ENCODE data around the gene ARID1A. TPM values are rescaled to one million over a fixed set of nuclear protein-coding genes. Genes with fewer than 3 reads are reported as not detected.

The ARID1A gene
- polyA plus RNA-seq, 1 donor (not counting 4 experiments of a cell fraction or from before 2014, with no cell fraction given), result 10.2 TPM

- peak overlapping the region; percentile 67 to 77 (median 72) for H3K4me3 ChIP-seq (ENCODE audit: control insufficient read depth in 2 of 3, extremely low read depth in 1 of 3, insufficient read depth in 2 of 3, low read depth in 1 of 3, low read length in 3 of 3)
- no peak for DNase-seq (ENCODE audit: low read depth, low spot score)
- FAIRE-seq, result no peak
- H2AFZ ChIP-seq (ENCODE audit: control insufficient read depth, low read length), result no peak overlapping the region
- H3K9me3 ChIP-seq (ENCODE audit: control insufficient read depth, low read depth, low read length), result no peaks in the 10 kb centered on the region
- dilution Hi-C loops (cut with MboI; ENCODE audit: extremely low pct_ligation_motif_present, low sequenced_read_pairs), result no loop called here
- peak overlapping the region; percentile 66 for H3K27ac ChIP-seq (ENCODE audit: control insufficient read depth, insufficient read depth, low read length)
- H3K27me3 ChIP-seq (ENCODE audit: control insufficient read depth, extremely low read depth, insufficient read depth, low read length), result no peaks in the 10 kb centered on the region
- H3K9ac ChIP-seq (ENCODE audit: control insufficient read depth, extremely low read depth, insufficient read depth, low read length), result peak overlapping the region; percentile 82
- H3K9me1 ChIP-seq (ENCODE audit: control insufficient read depth, extremely low read depth, insufficient read depth, low read length), result no peaks in the 10 kb centered on the region
- H3K79me2 ChIP-seq (ENCODE audit: control insufficient read depth, insufficient read depth, low read length), result peaks cover 59% of the 10 kb centered on the region
- H4K20me1 ChIP-seq (ENCODE audit: control insufficient read depth, extremely low read depth, insufficient read depth, low read length), result peaks cover 9% of the 10 kb centered on the region
- TF ChIP-seq, protein P1, sequence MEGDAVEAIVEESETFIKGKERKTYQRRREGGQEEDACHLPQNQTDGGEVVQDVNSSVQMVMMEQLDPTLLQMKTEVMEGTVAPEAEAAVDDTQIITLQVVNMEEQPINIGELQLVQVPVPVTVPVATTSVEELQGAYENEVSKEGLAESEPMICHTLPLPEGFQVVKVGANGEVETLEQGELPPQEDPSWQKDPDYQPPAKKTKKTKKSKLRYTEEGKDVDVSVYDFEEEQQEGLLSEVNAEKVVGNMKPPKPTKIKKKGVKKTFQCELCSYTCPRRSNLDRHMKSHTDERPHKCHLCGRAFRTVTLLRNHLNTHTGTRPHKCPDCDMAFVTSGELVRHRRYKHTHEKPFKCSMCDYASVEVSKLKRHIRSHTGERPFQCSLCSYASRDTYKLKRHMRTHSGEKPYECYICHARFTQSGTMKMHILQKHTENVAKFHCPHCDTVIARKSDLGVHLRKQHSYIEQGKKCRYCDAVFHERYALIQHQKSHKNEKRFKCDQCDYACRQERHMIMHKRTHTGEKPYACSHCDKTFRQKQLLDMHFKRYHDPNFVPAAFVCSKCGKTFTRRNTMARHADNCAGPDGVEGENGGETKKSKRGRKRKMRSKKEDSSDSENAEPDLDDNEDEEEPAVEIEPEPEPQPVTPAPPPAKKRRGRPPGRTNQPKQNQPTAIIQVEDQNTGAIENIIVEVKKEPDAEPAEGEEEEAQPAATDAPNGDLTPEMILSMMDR (optimal IDR thresholded peaks at IDR 0.05 in 1 of 3, IDR thresholded peaks at IDR 0.05 in 1 of 3, conservative IDR thresholded peaks at IDR 0.05 in 1 of 3; ENCODE audit: extremely low read depth in 1 of 3, insufficient read depth in 2 of 3, low read length in 3 of 3), result no peak
- no peak for TF ChIP-seq EZH2 (IDR thresholded peaks at IDR 0.05; ENCODE audit: low read length)
- no peaks in the 10 kb centered on the region for H3K36me3 ChIP-seq (ENCODE audit: control insufficient read depth in 2 of 2, extremely low read depth in 1 of 2, insufficient read depth in 2 of 2, low read length in 2 of 2)
- peak overlapping the region; percentile 82 for H3K4me2 ChIP-seq (ENCODE audit: control insufficient read depth, extremely low read depth, insufficient read depth, low read depth, low read length)
- H3K4me1 ChIP-seq (ENCODE audit: control insufficient read depth, extremely low read depth, insufficient read depth, low read length), result peaks cover 64% of the 10 kb centered on the region
These were observed 1.7 kb downstream of the ARID1A start for GRCh38 chr1:26697431-26697977.

GRCh38 chr1:26697978-26698849, 2.4 kb downstream of the ARID1A start:
- peak; percentile 56 for DNase-seq (ENCODE audit: low read depth, low spot score)
- peaks cover 68% of the 10 kb centered on the region for H3K4me1 ChIP-seq (ENCODE audit: control insufficient read depth, extremely low read depth, insufficient read depth, low read length)
- TF ChIP-seq, protein P1 (optimal IDR thresholded peaks at IDR 0.05 in 1 of 3, IDR thresholded peaks at IDR 0.05 in 1 of 3, conservative IDR thresholded peaks at IDR 0.05 in 1 of 3; ENCODE audit: extremely low read depth in 1 of 3, insufficient read depth in 2 of 3, low read length in 3 of 3), result no peak
- no peak for TF ChIP-seq EZH2 (IDR thresholded peaks at IDR 0.05; ENCODE audit: low read length)

More at GRCh38 chr1:26697978-26698849, 2.4 kb downstream of the ARID1A start:
- Histone ChIP-seq H4K20me1 (ENCODE audit: control insufficient read depth, extremely low read depth, insufficient read depth, low read length) (peaks cover 9% of the 10 kb centered on the region), H3K9ac (ENCODE audit: control insufficient read depth, extremely low read depth, insufficient read depth, low read length) (peak overlapping the region; percentile 82), H3K4me2 (ENCODE audit: control insufficient read depth, extremely low read depth, insufficient read depth, low read depth, low read length) (peak overlapping the region; percentile 82), H2AFZ (ENCODE audit: control insufficient read depth, low read length) (no peak overlapping the region), H3K79me2 (ENCODE audit: control insufficient read depth, insufficient read depth, low read length) (peaks cover 66% of the 10 kb centered on the region), H3K27ac (ENCODE audit: control insufficient read depth, insufficient read depth, low read length) (peak overlapping the region; percentile 66), H3K27me3 (ENCODE audit: control insufficient read depth, extremely low read depth, insufficient read depth, low read length) (no peaks in the 10 kb centered on the region), H3K36me3 (ENCODE audit: control insufficient read depth in 2 of 2, extremely low read depth in 1 of 2, insufficient read depth in 2 of 2, low read length in 2 of 2) (no peaks in the 10 kb centered on the region), H3K9me1 (ENCODE audit: control insufficient read depth, extremely low read depth, insufficient read depth, low read length) (no peaks in the 10 kb centered on the region), H3K4me3 (ENCODE audit: control insufficient read depth in 2 of 3, extremely low read depth in 1 of 3, insufficient read depth in 2 of 3, low read depth in 1 of 3, low read length in 3 of 3) (peak overlapping the region; percentile 67 to 77 (median 72)), H3K9me3 (ENCODE audit: control insufficient read depth, low read depth, low read length) (no peaks in the 10 kb centered on the region)
- dilution Hi-C loops (cut with MboI; ENCODE audit: extremely low pct_ligation_motif_present, low sequenced_read_pairs), result no loop called here
- peak; percentile 100 for FAIRE-seq

Data from keratinocyte (primary cell).